WTC11 (cell line): ENCODE measurements around the gene RGS9BP. TPM values are rescaled to one million over a fixed set of nuclear protein-coding genes. Genes with fewer than 3 reads are reported as not detected.
"Not testable (repeated sequence)": the region's sequence is repeated elsewhere in the genome, so short reads cannot be mapped to it uniquely, and the experiment has no call there.

ENCODE experiments used
- ATAC-seq: fragments of 200-7000 bp; cut with Tn5 transposase; 2 replicates; pipeline ENCODE4 v1.10.0; 2021; ENCODE audit warnings: mild to moderate bottlenecking, moderate library complexity
- CTCF ChIA-PET: fragments of 300-600 bp; sonication (Branson Sonifier 250); formaldehyde crosslinking; loops from one replicate; lab custom pipeline; 2021; ENCODE audit warnings: antibody characterized with exemption; lab: Charles Lee
- POLR2A ChIA-PET: fragments of 350-600 bp; sonication (Branson Sonifier 250); formaldehyde crosslinking; loops from one replicate; lab custom pipeline; 2021; ENCODE audit warnings: antibody characterized with exemption; lab: Charles Lee
- DNase-seq: peaks from one replicate; pipeline ENCODE4 v3.0.0; 2021; ENCODE audit warnings: low spot score
- H3K27ac Mint-ChIP-seq: 2 replicates; pipeline ENCODE4 v1.8.0; 2021; ENCODE audit warnings: mixed read lengths
- H3K27me3 Mint-ChIP-seq: 2 replicates; pipeline ENCODE4 v1.8.0; 2021; ENCODE audit warnings: low read depth, mild to moderate bottlenecking, moderate library complexity, mixed read lengths
- H3K36me3 Mint-ChIP-seq: 2 replicates; pipeline ENCODE4 v1.8.0; 2021; ENCODE audit warnings: mixed read lengths
- H3K4me1 Mint-ChIP-seq: 2 replicates; pipeline ENCODE4 v1.8.0; 2022; ENCODE audit warnings: mixed read lengths
- H3K4me3 Mint-ChIP-seq: 2 replicates; pipeline ENCODE4 v1.8.0; 2021; ENCODE audit warnings: mild to moderate bottlenecking, moderate library complexity, mixed read lengths
- H3K9me3 Mint-ChIP-seq: 2 replicates; pipeline ENCODE4 v1.8.0; 2021; ENCODE audit warnings: mixed read lengths
- AR ChIP-seq: fragments of 250-450 bp; sonication (Bioruptor Pico); IDR thresholded peaks from 2 replicates; pipeline ENCODE4 v1.9.0; 2021; ENCODE audit warnings: mild to moderate bottlenecking
- ATF6 ChIP-seq: sonication (generic); formaldehyde crosslinking; IDR thresholded peaks from 2 replicates; pipeline ENCODE4 v1.8.1; 2023; ENCODE audit warnings: mild to moderate bottlenecking, missing genetic modification reagents
- CDX4 ChIP-seq: fragments of 250-450 bp; sonication (Bioruptor Pico); IDR thresholded peaks from 2 replicates; pipeline ENCODE4 v1.9.0; 2021; ENCODE audit warnings: moderate library complexity, mild to moderate bottlenecking, inconsistent platforms, borderline replicate concordance
- CREM ChIP-seq: sonication (generic); formaldehyde crosslinking; IDR thresholded peaks from 2 replicates; pipeline ENCODE4 v1.8.1; 2022; ENCODE audit warnings: mild to moderate bottlenecking, missing genetic modification reagents, moderate library complexity
- FOXP1 ChIP-seq: sonication (generic); formaldehyde crosslinking; IDR thresholded peaks from 2 replicates; pipeline ENCODE4 v1.8.0; 2022; ENCODE audit warnings: missing genetic modification reagents, mild to moderate bottlenecking, moderate library complexity, borderline replicate concordance
- GABPB1 ChIP-seq: sonication (generic); formaldehyde crosslinking; IDR thresholded peaks from 2 replicates; pipeline ENCODE4 v1.8.1; 2023; ENCODE audit warnings: mild to moderate bottlenecking, missing genetic modification reagents
- IRF2 ChIP-seq: sonication (generic); formaldehyde crosslinking; IDR thresholded peaks from 2 replicates; pipeline ENCODE4 v1.8.0; 2022; ENCODE audit warnings: low read depth, missing genetic modification reagents, borderline replicate concordance
- NFATC4 ChIP-seq: fragments of 250-450 bp; sonication (Bioruptor Pico); IDR thresholded peaks from 2 replicates; pipeline ENCODE4 v1.9.0; 2021; ENCODE audit warnings: mild to moderate bottlenecking
- NFYB ChIP-seq: sonication (generic); formaldehyde crosslinking; conservative IDR thresholded peaks from 2 replicates; pipeline ENCODE4 v1.8.0; 2022; ENCODE audit warnings: low read depth, missing genetic modification reagents
- NR1H2 ChIP-seq: sonication (generic); formaldehyde crosslinking; IDR thresholded peaks from 2 replicates; pipeline ENCODE4 v1.9.0; 2021; ENCODE audit warnings: mild to moderate bottlenecking, moderate library complexity, missing genetic modification reagents
- NR2C2 ChIP-seq: sonication (generic); formaldehyde crosslinking; IDR thresholded peaks from 2 replicates; pipeline ENCODE4 v1.8.0; 2022; ENCODE audit warnings: mild to moderate bottlenecking, missing genetic modification reagents
- NR3C1 ChIP-seq: sonication (generic); formaldehyde crosslinking; conservative IDR thresholded peaks from 2 replicates; pipeline ENCODE4 v1.8.1; 2023; ENCODE audit warnings: low read depth, mild to moderate bottlenecking, missing genetic modification reagents
- PREB ChIP-seq: sonication (generic); formaldehyde crosslinking; IDR thresholded peaks from 2 replicates; pipeline ENCODE4 v1.8.1; 2022; ENCODE audit warnings: mild to moderate bottlenecking, missing genetic modification reagents, moderate library complexity, borderline replicate concordance
- ZNF138 ChIP-seq: sonication (generic); formaldehyde crosslinking; conservative IDR thresholded peaks from 2 replicates; pipeline ENCODE4 v1.8.1; 2022; ENCODE audit warnings: mild to moderate bottlenecking, moderate library complexity, missing genetic modification reagents
- ZNF425 ChIP-seq: fragments of 250-450 bp; sonication (Bioruptor Pico); conservative IDR thresholded peaks from 2 replicates; pipeline ENCODE4 v1.9.0; 2021; ENCODE audit warnings: mild to moderate bottlenecking
- total RNA-seq: library from RNA; stranded (reverse); gene quantifications from 3 replicates; pipeline ENCODE4 v1.2.3, GENCODE V29; 2021

RGS9BP gene
- total RNA-seq, 1 experiment from 2014 or later = 0.24 TPM

- TF ChIP-seq IRF2 (CRISPR knock-in tag) (no peak), NR2C2 (no peak), PREB (no peak), GABPB1 (no peak), CREM (CRISPR knock-in tag) (no peak), AR (CRISPR knock-in tag) (no peak), ATF6 (CRISPR knock-in tag) (no peak), NR1H2 (no peak)
These were observed 33.4 kb downstream of the RGS9BP start (continued) for GRCh38 chr19:32709032-32709431.

- Mint-ChIP-seq H3K4me3 (no peak overlapping the region), H3K27ac (no peak overlapping the region), H3K27me3 (no peaks in the 10 kb centered on the region), H3K4me1 (no peaks in the 10 kb centered on the region), H3K36me3 (no peaks in the 10 kb centered on the region), H3K9me3 (no peaks in the 10 kb centered on the region)
- CTCF ChIA-PET = no interaction called here
- POLR2A ChIA-PET = no interaction called here
- no peak for ATAC-seq
- TF ChIP-seq PREB = no peak
- TF ChIP-seq CDX4 = no peak
- no peak for TF ChIP-seq NR3C1 (CRISPR knock-in tag)
- TF ChIP-seq NFATC4 = no peak
- TF ChIP-seq NR2C2 = no peak
- TF ChIP-seq NR1H2 = no peak
- no peak for TF ChIP-seq NFYB
- no peak for TF ChIP-seq ZNF425 (CRISPR knock-in tag)
- TF ChIP-seq CREM (CRISPR knock-in tag) = no peak
- TF ChIP-seq ZNF138 (CRISPR knock-in tag) = no peak
- TF ChIP-seq FOXP1 (CRISPR knock-in tag) = no peak
- DNase-seq = no peak
These were observed 36.1 kb downstream of the RGS9BP start for GRCh38 chr19:32711747-32712146.

GRCh38 chr19:32716203-32716602, 40.6 kb downstream of the RGS9BP start:
- DNase-seq, H3K4me1 Mint-ChIP-seq, CTCF ChIA-PET, H3K27ac Mint-ChIP-seq, H3K4me3 Mint-ChIP-seq, H3K36me3 Mint-ChIP-seq, POLR2A ChIA-PET, H3K9me3 Mint-ChIP-seq, ATAC-seq, H3K27me3 Mint-ChIP-seq: not testable (repeated sequence)
